Right cardiac atrium (tissue), 5 donors: ENCODE data around the gene PDRG1. TPM values are rescaled to one million over a fixed set of nuclear protein-coding genes. Genes with fewer than 3 reads are reported as not detected.

Experiments used
- ATAC-seq, 2 donors: fragments of 200-7000 bp; cut with Tn5 transposase; one replicate each; pipeline versions ENCODE4 v1.8.0 to v1.9.1; 2020; ENCODE audit warnings: moderate library complexity in 2 of 2, mild to moderate bottlenecking in 1 of 2
- DNase-seq, 3 donors: peaks; one replicate each; pipeline ENCODE4 v3.0.0-alpha.2; 2020
- H3K27ac ChIP-seq: one replicate; pipeline ENCODE4 v1.5.1; 2013; ENCODE audit warnings: mild to moderate bottlenecking, low read length, control low read depth, moderate library complexity
- H3K27me3 ChIP-seq: one replicate; pipeline ENCODE4 v1.6.1; 2013; ENCODE audit not compliant: control insufficient read depth, insufficient read depth
- H3K4me1 ChIP-seq: one replicate; pipeline ENCODE4 v1.6.1; 2013; ENCODE audit warnings: low read length; ENCODE audit not compliant: control insufficient read depth, insufficient read depth
- H3K4me3 ChIP-seq: one replicate; pipeline ENCODE4 v1.5.1; 2013; ENCODE audit warnings: low read length, control low read depth
- H3K9me3 ChIP-seq: one replicate; pipeline ENCODE4 v1.6.1; 2013; ENCODE audit warnings: low read length; ENCODE audit not compliant: control insufficient read depth
- WGBS: extraction: QIAGEN DNeasy Blood & Tissue Kit; methylation state at CpG from one replicate; pipeline ENCODE4 v1.1.7; 2013; 5-methylcytosine and 5-hydroxymethylcytosine counted together
- intact Hi-C, 4 donors: fragments of 100-400 bp; cut with DNase I; formaldehyde crosslinking; loops; one replicate each; pipeline versions ENCODE4 v1.11.0 to v1.14.0; 2022 to 2023
- polyA plus RNA-seq: library from polyadenylated mRNA; stranded (reverse); fragments of 200-250 nt; gene quantifications from one replicate; pipeline ENCODE4 v1.2.3, GENCODE V29; 2013
- total RNA-seq, 4 donors: library from RNA; stranded (reverse); fragmentation: NEBNext Ultra II Directional; extraction: Animal tissue kit (Norgen Biotek cat#: 25700); gene quantifications; one replicate each; pipeline ENCODE4 v1.2.1, GENCODE V29; 2021
- donor health status: healthy with polysubstance abuse.
- donor health status: DM: no; HTN: yes; CAD: no.
- donor health status: DM: no; HTN: no; CAD: no.
- donor health status: DM: no; HTN: yes; CAD: no; lungs with severe emphysema.
- donor health status: DM: yes; HTN: yes; CAD: no.

The PDRG1 gene
- total and polyA plus RNA-seq, 5 donors: 7.4 to 11.9 (median 8.8) TPM

DNA sequence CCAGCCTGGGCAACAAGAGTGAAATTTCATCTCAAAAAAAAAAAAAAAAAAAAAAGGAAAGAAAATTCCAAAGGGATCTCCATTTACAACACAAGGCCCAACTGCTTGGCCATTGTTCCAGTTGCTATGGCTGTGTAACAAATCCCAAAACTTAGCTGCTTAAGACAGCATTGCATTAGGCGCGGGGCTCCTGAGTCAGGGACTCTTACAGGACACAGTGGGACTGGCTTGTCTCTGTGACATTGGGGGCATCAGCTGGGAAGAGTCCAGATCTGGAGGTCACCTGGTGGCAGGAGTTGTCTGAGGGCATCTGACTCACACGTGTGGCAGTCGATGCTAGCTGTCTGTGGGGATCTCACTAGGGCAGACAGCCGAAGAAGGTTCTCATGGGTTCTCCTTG is 45.8 kb downstream of the PDRG1 start:
- no peak overlapping the region for H3K27ac ChIP-seq
- H3K27me3 ChIP-seq: no peaks in the 10 kb centered on the region
- no peak for DNase-seq
- H3K4me3 ChIP-seq: no peak overlapping the region
- intact Hi-C loops: no loop called here
- ATAC-seq: no peak
- H3K9me3 ChIP-seq: no peaks in the 10 kb centered on the region
- WGBS: 75% methylated on average over 5 of the region's 5 CpGs
- H3K4me1 ChIP-seq: no peaks in the 10 kb centered on the region

DNA sequence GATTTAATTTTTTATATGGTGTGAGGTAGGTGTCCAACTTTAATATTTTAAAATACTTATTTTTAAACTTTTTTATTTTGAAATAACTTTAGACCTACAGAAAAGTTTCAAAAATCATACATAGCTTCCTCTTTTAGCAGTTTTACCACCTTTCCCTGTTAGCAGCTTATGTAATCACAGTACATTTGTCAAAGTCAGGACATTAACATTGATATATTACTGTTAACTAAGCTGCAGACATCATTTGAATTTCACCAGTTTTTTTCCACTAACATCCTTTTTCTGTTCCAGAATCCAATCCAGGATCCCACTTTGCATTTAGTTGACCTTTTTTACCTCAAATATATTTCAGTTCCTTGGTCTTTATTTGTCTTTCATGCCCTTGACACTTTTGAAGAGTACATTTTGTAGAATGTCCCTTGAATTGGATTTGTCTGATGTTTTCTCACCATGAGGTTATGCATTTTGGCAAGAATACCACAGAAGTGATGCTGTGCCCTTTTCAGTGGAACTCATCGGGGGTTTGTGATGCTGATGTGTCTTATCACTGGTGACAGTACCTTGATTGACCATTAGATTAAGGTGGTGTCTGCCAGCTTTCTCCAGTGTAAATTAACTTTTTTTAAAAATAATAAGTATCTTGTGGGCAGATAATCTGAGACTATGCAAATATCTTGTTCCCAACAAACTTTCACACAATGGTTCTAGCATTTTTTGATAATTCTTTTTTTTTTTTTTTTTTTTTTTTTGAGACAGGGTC is 48.0 kb downstream of the PDRG1 start:
- H3K9me3 ChIP-seq: no peaks in the 10 kb centered on the region
- no peaks in the 10 kb centered on the region for H3K27me3 ChIP-seq
- DNase-seq: no peak
- H3K4me1 ChIP-seq: no peaks in the 10 kb centered on the region
- intact Hi-C loops: no loop called here
- no peak overlapping the region for H3K27ac ChIP-seq
- WGBS: 35% methylated on average over 1 of the region's 1 CpG
- no peak for ATAC-seq
- no peak overlapping the region for H3K4me3 ChIP-seq

DNA sequence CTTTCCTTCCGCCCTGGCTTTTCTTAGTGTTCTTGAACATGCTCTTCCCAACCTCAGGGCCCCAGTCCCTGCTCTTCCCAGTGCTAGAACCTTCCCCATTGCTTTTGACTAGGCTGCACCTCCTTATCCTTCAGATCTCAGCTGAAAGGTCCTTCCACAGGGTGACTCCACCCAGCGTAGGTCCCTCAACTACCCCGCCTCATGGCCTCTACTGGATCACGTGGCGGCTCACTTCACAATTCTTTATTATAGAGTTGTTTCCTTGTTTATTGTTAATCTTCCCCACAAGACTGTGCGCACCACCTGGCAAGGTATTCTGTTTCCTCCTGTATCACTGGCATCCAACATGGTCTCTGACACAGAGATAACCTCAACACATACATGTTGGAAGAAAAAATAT is 50.2 kb downstream of the PDRG1 start:
- H3K27me3 ChIP-seq: no peaks in the 10 kb centered on the region
- no peak overlapping the region for H3K27ac ChIP-seq
- WGBS: 85% methylated on average over 6 of the region's 6 CpGs
- H3K9me3 ChIP-seq: no peaks in the 10 kb centered on the region
- DNase-seq (no peak), ATAC-seq (no peak)
- intact Hi-C loops: no loop called here
- no peaks in the 10 kb centered on the region for H3K4me1 ChIP-seq
- no peak overlapping the region for H3K4me3 ChIP-seq

DNA sequence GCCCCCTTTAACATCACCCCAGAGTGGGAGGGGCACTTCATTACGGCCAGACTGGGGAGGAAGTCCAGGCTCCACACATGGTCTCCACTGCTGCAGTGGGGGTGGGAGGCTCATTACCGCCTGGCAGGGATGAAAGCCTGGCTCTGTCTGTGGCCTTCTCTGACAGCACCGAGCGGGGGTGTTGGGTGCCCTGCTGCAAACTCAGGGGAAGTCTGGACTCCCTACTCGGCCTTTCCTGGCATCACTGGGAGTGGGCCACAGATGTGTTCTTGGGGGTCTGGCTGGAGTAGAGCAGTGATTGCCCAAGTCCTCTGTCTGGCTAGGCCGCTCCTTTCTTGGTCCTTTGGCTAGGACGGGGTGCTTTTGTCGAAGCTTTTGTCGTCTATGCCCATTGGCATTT is 54.3 kb downstream of the PDRG1 start:
- ATAC-seq (no peak), DNase-seq (no peak)
- intact Hi-C loops: no loop called here
- 71% methylated on average over 9 of the region's 9 CpGs for WGBS
- H3K27ac ChIP-seq: no peak overlapping the region
- H3K4me3 ChIP-seq: no peak overlapping the region
- H3K9me3 ChIP-seq: no peaks in the 10 kb centered on the region
- no peaks in the 10 kb centered on the region for H3K27me3 ChIP-seq
- H3K4me1 ChIP-seq: no peaks in the 10 kb centered on the region

DNA sequence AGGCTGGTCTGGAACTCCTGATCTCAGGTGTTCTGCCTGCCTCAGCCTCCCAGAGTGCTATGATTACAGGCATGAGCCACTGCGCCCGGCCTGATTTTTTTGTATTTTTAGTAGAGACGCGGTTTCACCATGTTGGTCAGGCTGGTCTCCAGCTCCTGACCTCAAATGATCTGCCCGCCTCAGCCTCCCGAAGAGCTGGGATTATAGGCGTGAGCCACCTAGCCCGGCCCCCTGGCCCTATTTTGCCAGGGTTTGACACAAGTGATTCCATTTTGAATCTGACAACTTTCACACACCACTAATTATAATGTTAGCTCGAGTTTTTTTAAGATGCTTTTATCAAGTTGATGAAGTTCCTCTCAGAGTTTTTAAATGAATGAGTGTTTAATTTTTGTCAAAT is 55.8 kb downstream of the PDRG1 start:
- H3K27ac ChIP-seq: no peak overlapping the region
- H3K4me3 ChIP-seq: no peak overlapping the region
- intact Hi-C loops: no loop called here

DNA sequence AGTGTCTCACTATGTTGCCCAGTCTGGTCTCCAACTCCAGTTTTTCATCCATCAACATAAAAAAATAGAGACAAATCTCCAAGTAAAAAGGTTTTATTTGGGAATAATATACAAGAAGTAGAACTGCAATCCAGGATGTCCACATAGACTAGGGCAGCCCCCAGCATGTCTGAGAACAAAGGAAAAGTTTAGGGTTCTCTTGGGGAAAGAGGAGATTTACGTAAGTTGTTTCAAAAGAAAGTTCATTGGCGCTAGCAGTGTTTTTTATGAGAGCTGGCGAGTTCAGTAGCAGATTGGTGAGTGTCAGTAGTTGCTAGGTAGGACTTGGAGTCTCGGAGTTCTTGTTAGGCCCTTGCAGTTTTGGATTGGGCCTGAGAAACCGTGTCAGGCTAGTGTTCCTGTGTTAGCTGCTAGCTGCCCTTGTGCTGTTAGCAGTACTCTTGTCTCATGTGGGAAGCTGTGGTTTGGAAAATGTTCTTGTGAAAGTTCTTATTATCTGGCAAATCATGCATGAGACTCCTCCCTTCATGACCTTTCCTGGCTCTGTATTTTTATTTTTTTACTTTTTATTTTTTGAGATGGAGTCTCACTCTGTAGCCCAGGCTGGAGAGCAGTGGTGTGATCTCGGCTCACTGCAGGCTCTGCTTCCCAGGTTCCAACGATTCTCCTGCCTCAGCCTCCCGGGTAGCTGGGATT is 56.7 kb downstream of the PDRG1 start:
- Histone ChIP-seq H3K9me3 (no peaks in the 10 kb centered on the region), H3K27ac (peak overlapping the region; percentile 62), H3K27me3 (no peaks in the 10 kb centered on the region), H3K4me3 (no peak overlapping the region), H3K4me1 (no peaks in the 10 kb centered on the region)
- 43% methylated on average over 8 of the region's 8 CpGs for WGBS
- intact Hi-C loops: no loop called here
- DNase-seq (peak; percentile 49 to 75 (median 65)), ATAC-seq (peak; percentile 98 to 99)

More for the DNA sequence above, 55.8 kb downstream of the PDRG1 start:
- H3K4me1 ChIP-seq: no peaks in the 10 kb centered on the region
- ATAC-seq: no peak
- DNase-seq: no peak
- WGBS: 94% methylated on average over 9 of the region's 9 CpGs
- no peaks in the 10 kb centered on the region for H3K27me3 ChIP-seq
- H3K9me3 ChIP-seq: no peaks in the 10 kb centered on the region

Other genes with a start within 250 kb of the PDRG1 start
- 10 to 100 TPM; 39.9 to 56.9 (median 46.1) TPM for gene BCL2L1, start 229.2 kb downstream of the PDRG1 start, total RNA-seq
- 46.0 TPM for gene BCL2L1, start 229.2 kb downstream of the PDRG1 start, polyA plus RNA-seq
- 1 to 10 TPM in 2 of 4 donors, under 1 TPM in 2; 0.67 to 2.5 (median 1.5) TPM for gene TPX2, start 212.8 kb downstream of the PDRG1 start, total RNA-seq
- gene TPX2, start 212.8 kb downstream of the PDRG1 start, polyA plus RNA-seq: 0.41 TPM
- 1 to 10 TPM in 1 of 4 donors, under 1 TPM in 3; 0.51 to 2.0 (median 0.83) TPM for gene MYLK2, start 132.7 kb downstream of the PDRG1 start, total RNA-seq
- gene MYLK2, start 132.7 kb downstream of the PDRG1 start, polyA plus RNA-seq: 0.54 TPM
- gene FOXS1, start 106.4 kb downstream of the PDRG1 start, total RNA-seq: 1 to 10 TPM; 2.0 to 4.3 (median 3.5) TPM
- gene FOXS1, start 106.4 kb downstream of the PDRG1 start, polyA plus RNA-seq: 3.0 TPM
- gene DUSP15, start 81.5 kb downstream of the PDRG1 start, total RNA-seq: 1 to 10 TPM; 6.6 to 8.3 (median 7.1) TPM
- gene DUSP15, start 81.5 kb downstream of the PDRG1 start, polyA plus RNA-seq: 11.0 TPM
- gene TTLL9, start 81.4 kb downstream of the PDRG1 start, total RNA-seq: under 1 TPM in 2 of 4 donors, not detected in 2; 0.15 to 0.19 TPM
- gene TTLL9, start 81.4 kb downstream of the PDRG1 start, polyA plus RNA-seq: 0.14 TPM
- not detected for gene XKR7, start 16.1 kb upstream of the PDRG1 start, total RNA-seq
- under 0.01 TPM for gene XKR7, start 16.1 kb upstream of the PDRG1 start, polyA plus RNA-seq
- gene CCM2L, start 58.4 kb upstream of the PDRG1 start, total RNA-seq: 1 to 10 TPM; 5.6 to 9.6 (median 7.8) TPM
- 10.3 TPM for gene CCM2L, start 58.4 kb upstream of the PDRG1 start, polyA plus RNA-seq
- gene HCK, start 100.2 kb upstream of the PDRG1 start, total RNA-seq: 1 to 10 TPM; 5.1 to 9.0 (median 7.8) TPM
- gene HCK, start 100.2 kb upstream of the PDRG1 start, polyA plus RNA-seq: 2.2 TPM
- gene TM9SF4, start 157.7 kb upstream of the PDRG1 start, total RNA-seq: 10 to 100 TPM; 31.4 to 42.5 (median 35.0) TPM
- gene TM9SF4, start 157.7 kb upstream of the PDRG1 start, polyA plus RNA-seq: 20.2 TPM